ENCODE data around the gene SLC35F6.

SLC35F6 gene

GRCh38 chr2:26764078-26764887 is at the start of gene SLC35F6:
Gene SLC35F6 (plus strand): TSS chr2:26764284. CDS start chr2:26764350, 66 bp downstream.
- Histone ChIP-seq H2AFZ (ENCODE audit: low read depth, low read length) (peak within 1 kb of the TSS; percentile 19), H3K4me3 (ENCODE audit: low read length) (peak within 1 kb of the TSS; percentile 95), H3K9me3 (ENCODE audit: low read length) (no peaks in the 10 kb centered on the region), H3K36me3 (ENCODE audit: insufficient read depth, low read length) (peaks cover 7% of the 10 kb centered on the region), H3K4me1 (ENCODE audit: insufficient read depth, low read length) (peaks cover 36% of the 10 kb centered on the region), H3K27me3 (ENCODE audit: insufficient read depth, low read length) (no peaks in the 10 kb centered on the region)

DNA sequence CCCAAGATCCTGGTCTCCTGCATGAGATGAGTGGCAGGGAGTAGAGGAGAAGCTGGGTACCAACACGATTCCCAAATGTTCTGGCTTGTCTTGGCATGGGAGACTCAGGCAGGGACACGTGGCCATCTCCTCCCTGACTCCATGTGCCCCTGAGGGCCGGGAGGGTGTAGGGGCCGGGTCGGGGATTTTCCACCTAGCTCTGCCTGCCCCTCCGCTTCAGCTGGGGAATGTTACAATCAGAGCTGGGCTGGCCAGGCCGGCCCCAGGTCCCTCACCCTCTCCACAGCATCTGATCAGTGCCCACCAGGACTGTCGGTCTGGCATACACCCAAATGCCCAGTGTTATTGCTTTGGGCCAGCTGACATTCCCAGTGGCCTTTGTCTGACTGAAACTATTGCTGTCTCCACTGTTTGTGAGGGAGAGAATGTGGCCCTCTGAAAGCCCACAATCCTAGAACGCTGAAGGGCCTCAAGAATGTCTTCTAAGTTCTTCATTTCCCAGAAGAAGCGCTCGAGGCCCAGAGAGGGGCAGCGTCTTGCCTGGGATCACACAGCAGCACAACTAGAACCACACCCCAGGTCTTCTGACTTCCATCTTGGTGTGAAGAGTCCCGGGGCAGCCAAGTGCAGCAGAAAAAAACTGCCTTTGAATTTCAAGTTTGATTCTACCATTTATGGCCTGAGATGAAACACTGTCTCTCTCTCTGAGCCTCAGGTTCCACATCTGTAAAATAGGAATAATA is 48.4 kb upstream of the SLC35F6 start:
- Histone ChIP-seq H3K4me3 (ENCODE audit: low read length) (no peak overlapping the region), H2AFZ (ENCODE audit: low read depth, low read length) (no peak overlapping the region), H3K9me3 (ENCODE audit: low read length) (no peaks in the 10 kb centered on the region), H3K4me1 (ENCODE audit: insufficient read depth, low read length) (peaks cover 6% of the 10 kb centered on the region), H3K27me3 (ENCODE audit: insufficient read depth, low read length) (no peaks in the 10 kb centered on the region), H3K36me3 (ENCODE audit: insufficient read depth, low read length) (no peaks in the 10 kb centered on the region)

- H3K27me3 ChIP-seq (ENCODE audit: insufficient read depth, low read length), result no peaks in the 10 kb centered on the region
- H3K4me1 ChIP-seq (ENCODE audit: insufficient read depth, low read length), result peaks cover 6% of the 10 kb centered on the region
- H3K9me3 ChIP-seq (ENCODE audit: low read length), result no peaks in the 10 kb centered on the region
- no peak overlapping the region for H3K4me3 ChIP-seq (ENCODE audit: low read length)
- H3K36me3 ChIP-seq (ENCODE audit: insufficient read depth, low read length), result no peaks in the 10 kb centered on the region
- no peak overlapping the region for H2AFZ ChIP-seq (ENCODE audit: low read depth, low read length)
These were observed 47.7 kb upstream of the SLC35F6 start for GRCh38 chr2:26716340-26716739.

DNA sequence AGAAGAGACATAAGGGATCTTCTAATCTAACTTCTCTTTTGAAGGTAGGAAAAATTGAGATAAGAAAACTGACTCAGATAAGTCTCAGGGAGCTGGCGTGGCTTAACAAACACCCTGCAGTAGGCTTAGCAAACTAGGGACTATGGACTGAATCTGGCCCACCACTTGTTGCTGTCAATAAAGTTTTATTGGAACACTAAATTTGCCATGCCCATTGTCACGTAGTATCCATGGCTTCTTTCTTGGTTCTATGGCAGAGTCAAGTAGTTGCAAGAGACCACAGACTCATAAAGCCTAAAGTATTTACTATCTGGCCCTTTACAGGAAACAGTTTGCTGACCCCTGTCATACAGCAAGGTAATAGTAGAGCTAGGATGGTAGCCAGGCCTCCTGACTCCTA is 47.3 kb upstream of the SLC35F6 start:
- H3K4me3 ChIP-seq (ENCODE audit: low read length), result no peak overlapping the region
- no peaks in the 10 kb centered on the region for H3K9me3 ChIP-seq (ENCODE audit: low read length)
- no peaks in the 10 kb centered on the region for H3K36me3 ChIP-seq (ENCODE audit: insufficient read depth, low read length)
- H3K27me3 ChIP-seq (ENCODE audit: insufficient read depth, low read length), result no peaks in the 10 kb centered on the region
- H3K4me1 ChIP-seq (ENCODE audit: insufficient read depth, low read length), result peaks cover 6% of the 10 kb centered on the region
- no peak overlapping the region for H2AFZ ChIP-seq (ENCODE audit: low read depth, low read length)

DNA sequence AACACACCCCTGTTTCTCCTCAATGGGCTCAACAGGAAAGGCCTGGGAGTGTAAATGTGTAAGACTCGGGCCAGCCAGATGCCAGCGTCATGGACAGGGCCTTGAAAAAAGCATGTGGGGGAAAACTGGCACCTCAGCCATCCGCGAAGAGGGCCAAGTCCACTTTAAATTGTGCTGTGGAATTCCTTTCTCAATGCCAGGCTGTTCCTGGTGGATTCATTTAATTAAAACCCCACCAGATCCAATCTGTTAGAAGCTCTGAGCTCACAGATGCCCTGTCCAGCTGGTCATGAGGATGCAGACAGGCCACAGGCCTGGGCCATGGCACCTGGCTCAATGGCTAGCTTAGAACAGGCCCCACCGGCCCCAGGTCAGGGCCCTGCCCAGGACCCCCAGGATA is 46.7 kb upstream of the SLC35F6 start:
- no peaks in the 10 kb centered on the region for H3K9me3 ChIP-seq (ENCODE audit: low read length)
- H3K4me1 ChIP-seq (ENCODE audit: insufficient read depth, low read length), result peaks cover 1% of the 10 kb centered on the region
- no peak overlapping the region for H3K4me3 ChIP-seq (ENCODE audit: low read length)
- H3K27me3 ChIP-seq (ENCODE audit: insufficient read depth, low read length), result no peaks in the 10 kb centered on the region
- no peaks in the 10 kb centered on the region for H3K36me3 ChIP-seq (ENCODE audit: insufficient read depth, low read length)
- H2AFZ ChIP-seq (ENCODE audit: low read depth, low read length), result no peak overlapping the region

GRCh38 chr2:26718949-26719686 is 45.0 kb upstream of the SLC35F6 start:
- Histone ChIP-seq H2AFZ (ENCODE audit: low read depth, low read length) (no peak overlapping the region), H3K9me3 (ENCODE audit: low read length) (no peaks in the 10 kb centered on the region), H3K4me3 (ENCODE audit: low read length) (no peak overlapping the region), H3K4me1 (ENCODE audit: insufficient read depth, low read length) (no peaks in the 10 kb centered on the region), H3K36me3 (ENCODE audit: insufficient read depth, low read length) (no peaks in the 10 kb centered on the region), H3K27me3 (ENCODE audit: insufficient read depth, low read length) (no peaks in the 10 kb centered on the region)

DNA sequence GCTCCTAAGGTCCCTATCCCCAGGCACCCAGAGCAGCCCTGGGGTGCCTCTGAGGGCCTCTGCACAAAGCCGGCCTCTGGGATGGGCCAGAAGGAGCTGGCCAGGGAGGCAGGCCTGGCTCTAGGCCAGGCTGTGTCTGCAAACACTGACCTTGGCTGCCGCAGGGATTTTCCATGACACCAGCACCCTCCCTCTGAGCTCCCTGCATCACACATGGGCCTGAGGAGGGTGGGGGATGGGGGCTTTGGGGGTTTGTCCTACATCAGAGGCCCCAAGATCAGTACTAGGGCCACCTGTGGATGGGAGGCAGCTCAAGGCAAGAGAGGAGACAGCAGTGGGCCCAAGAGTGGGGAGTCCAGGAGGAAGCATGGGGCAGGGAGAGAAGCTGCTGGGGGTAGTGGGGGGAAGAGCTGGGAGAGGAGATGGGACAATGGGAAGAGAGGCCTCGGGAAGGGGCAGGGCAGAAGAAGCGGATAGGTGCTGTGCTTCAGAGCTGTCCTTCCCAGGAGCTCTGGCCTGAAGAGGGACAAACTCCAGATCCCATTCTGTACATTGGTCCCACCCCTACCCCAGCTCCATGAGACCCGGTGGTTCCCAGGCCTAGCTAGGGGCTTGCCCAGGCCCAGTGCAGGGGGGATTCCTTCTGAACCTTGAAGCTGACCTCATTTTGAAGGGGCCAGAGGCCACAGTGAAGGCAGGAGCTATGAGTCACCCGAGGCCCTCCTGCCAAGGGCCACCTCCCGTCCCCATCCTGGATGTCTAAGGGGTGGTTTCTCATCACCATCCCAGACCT is 43.6 kb upstream of the SLC35F6 start:
- Histone ChIP-seq H3K4me3 (ENCODE audit: low read length) (no peak overlapping the region), H2AFZ (ENCODE audit: low read depth, low read length) (no peak overlapping the region), H3K9me3 (ENCODE audit: low read length) (no peaks in the 10 kb centered on the region), H3K4me1 (ENCODE audit: insufficient read depth, low read length) (no peaks in the 10 kb centered on the region), H3K27me3 (ENCODE audit: insufficient read depth, low read length) (no peaks in the 10 kb centered on the region), H3K36me3 (ENCODE audit: insufficient read depth, low read length) (no peaks in the 10 kb centered on the region)

GRCh38 chr2:26721115-26722032 is 42.7 kb upstream of the SLC35F6 start:
- Histone ChIP-seq H3K4me1 (ENCODE audit: insufficient read depth, low read length) (no peaks in the 10 kb centered on the region), H3K27me3 (ENCODE audit: insufficient read depth, low read length) (no peaks in the 10 kb centered on the region)

DNA sequence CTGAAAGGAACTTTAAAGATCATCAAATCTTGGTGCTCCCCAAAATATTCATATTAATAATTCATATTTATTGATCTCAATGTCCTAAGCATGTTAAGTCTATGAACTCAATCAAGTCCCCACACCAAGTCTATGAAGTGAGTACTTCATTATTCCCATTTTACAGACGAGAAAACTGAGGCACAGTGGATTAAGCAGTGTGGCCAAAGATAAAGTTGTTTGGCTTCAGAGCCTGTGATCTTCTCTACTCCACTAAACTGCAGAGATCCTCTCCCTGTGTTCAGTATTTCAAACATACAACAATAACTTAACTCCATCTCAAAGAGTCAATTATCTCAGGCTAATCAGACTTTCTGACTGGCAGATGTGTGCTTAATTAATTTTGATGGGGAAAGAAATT is 41.8 kb upstream of the SLC35F6 start:
- Histone ChIP-seq H3K4me3 (ENCODE audit: low read length) (no peak overlapping the region), H3K4me1 (ENCODE audit: insufficient read depth, low read length) (no peaks in the 10 kb centered on the region), H3K9me3 (ENCODE audit: low read length) (no peaks in the 10 kb centered on the region), H3K36me3 (ENCODE audit: insufficient read depth, low read length) (no peaks in the 10 kb centered on the region), H3K27me3 (ENCODE audit: insufficient read depth, low read length) (no peaks in the 10 kb centered on the region), H2AFZ (ENCODE audit: low read depth, low read length) (no peak overlapping the region)

More at GRCh38 chr2:26721115-26722032, 42.7 kb upstream of the SLC35F6 start:
- Histone ChIP-seq H3K36me3 (ENCODE audit: insufficient read depth, low read length) (no peaks in the 10 kb centered on the region), H3K4me3 (ENCODE audit: low read length) (no peak overlapping the region), H3K9me3 (ENCODE audit: low read length) (no peaks in the 10 kb centered on the region), H2AFZ (ENCODE audit: low read depth, low read length) (no peak overlapping the region)

GRCh38 chr2:26722911-26723310 is 41.2 kb upstream of the SLC35F6 start:
- Histone ChIP-seq H3K36me3 (ENCODE audit: insufficient read depth, low read length) (no peaks in the 10 kb centered on the region), H3K27me3 (ENCODE audit: insufficient read depth, low read length) (no peaks in the 10 kb centered on the region), H3K4me3 (ENCODE audit: low read length) (no peak overlapping the region), H3K9me3 (ENCODE audit: low read length) (no peaks in the 10 kb centered on the region), H2AFZ (ENCODE audit: low read depth, low read length) (no peak overlapping the region), H3K4me1 (ENCODE audit: insufficient read depth, low read length) (no peaks in the 10 kb centered on the region)

GRCh38 chr2:26723475-26723874 is 40.6 kb upstream of the SLC35F6 start:
- H2AFZ ChIP-seq (ENCODE audit: low read depth, low read length), result no peak overlapping the region
- no peaks in the 10 kb centered on the region for H3K9me3 ChIP-seq (ENCODE audit: low read length)
- no peak overlapping the region for H3K4me3 ChIP-seq (ENCODE audit: low read length)
- H3K36me3 ChIP-seq (ENCODE audit: insufficient read depth, low read length), result no peaks in the 10 kb centered on the region
- H3K4me1 ChIP-seq (ENCODE audit: insufficient read depth, low read length), result no peaks in the 10 kb centered on the region
- no peaks in the 10 kb centered on the region for H3K27me3 ChIP-seq (ENCODE audit: insufficient read depth, low read length)
